ENCODE data around the gene DENND4C.

Gene DENND4C

GRCh38 chr9:19270421-19270949 is 40.0 kb downstream of the DENND4C start:
- DNase-seq: no peak

- DNase-seq: no peak
Measured at GRCh38 chr9:19271081-19271480, 40.6 kb downstream of the DENND4C start.

- no peak for DNase-seq
Measured at GRCh38 chr9:19281801-19282200, 51.3 kb downstream of the DENND4C start.

- no peak for DNase-seq
Measured at GRCh38 chr9:19283072-19283710, 52.7 kb downstream of the DENND4C start.

- no peak for DNase-seq
Measured at GRCh38 chr9:19284729-19285128, 54.2 kb downstream of the DENND4C start.

GRCh38 chr9:19286634-19287188 is 56.2 kb downstream of the DENND4C start:
- no peak for DNase-seq

GRCh38 chr9:19288081-19288480 is 57.6 kb downstream of the DENND4C start:
- DNase-seq: no peak

- DNase-seq: no peak
Measured at GRCh38 chr9:19290103-19290502, 59.6 kb downstream of the DENND4C start.

GRCh38 chr9:19294219-19294618 is 63.7 kb downstream of the DENND4C start:
- no peak for DNase-seq

- DNase-seq: no peak
Measured at GRCh38 chr9:19298436-19299000, 68.0 kb downstream of the DENND4C start.

- no peak for DNase-seq
Measured at GRCh38 chr9:19303216-19303615, 72.7 kb downstream of the DENND4C start.

- no peak for DNase-seq
Measured at GRCh38 chr9:19306568-19306967, 76.1 kb downstream of the DENND4C start.

- DNase-seq: no peak
Measured at GRCh38 chr9:19310246-19310645, 79.8 kb downstream of the DENND4C start.

- no peak for DNase-seq
Measured at GRCh38 chr9:19313573-19313972, 83.1 kb downstream of the DENND4C start.

GRCh38 chr9:19320495-19320894 is 90.0 kb downstream of the DENND4C start:
- no peak for DNase-seq

- DNase-seq: no peak
Measured at GRCh38 chr9:19331877-19332276, 101.4 kb downstream of the DENND4C start.

- DNase-seq: no peak
Measured at GRCh38 chr9:19336166-19336565, 105.7 kb downstream of the DENND4C start.

GRCh38 chr9:19342947-19343346 is 112.5 kb downstream of the DENND4C start:
- no peak for DNase-seq

- DNase-seq: no peak
Measured at GRCh38 chr9:19358701-19359100, 128.2 kb downstream of the DENND4C start.

GRCh38 chr9:19369107-19369506 is 138.6 kb downstream of the DENND4C start:
- DNase-seq: no peak

- DNase-seq: no peak
Measured at GRCh38 chr9:19371942-19372341, 141.4 kb downstream of the DENND4C start.

GRCh38 chr9:19372567-19372966 is 142.1 kb downstream of the DENND4C start:
- DNase-seq: no peak

GRCh38 chr9:19373527-19373926 is 143.0 kb downstream of the DENND4C start:
- no peak for DNase-seq

- DNase-seq: no peak
Measured at GRCh38 chr9:19375538-19375937, 145.0 kb downstream of the DENND4C start.

- no peak for DNase-seq
Measured at GRCh38 chr9:19376931-19377330, 146.4 kb downstream of the DENND4C start.

All from NCI-H1092 (cell line).